Astrocyte (in vitro differentiated cells and primary cell): ENCODE measurements around the gene PDGFC.

ENCODE experiments used
- CTCF ChIP-seq: IDR thresholded peaks from 2 replicates; pipeline ENCODE4 v1.5.1; 2011; ENCODE audit warnings: low read depth, mild to moderate bottlenecking, inconsistent platforms, low read length, moderate library complexity; ENCODE audit not compliant: insufficient read depth
- EZH2 ChIP-seq: IDR thresholded peaks from 2 replicates; pipeline ENCODE4 v1.6.1; 2012; ENCODE audit warnings: mild to moderate bottlenecking, low read length, inconsistent platforms; ENCODE audit not compliant: insufficient read depth

GRCh38 chr4:156870131-156870530 lies 101.5 kb downstream of the PDGFC start:
- TF ChIP-seq CTCF: no peak
- TF ChIP-seq EZH2: no peak
